Fibroblast of lung (primary cell): ENCODE results near the gene MSI2. TPM values are rescaled to one million over a fixed set of nuclear protein-coding genes. Genes with fewer than 3 reads are reported as not detected.

Experiments
- DNase-seq, 2 donors: peaks; one replicate each; pipeline versions ENCODE4 v3.0.0 to v3.0.0-alpha.2; 2010; ENCODE audit warnings: low read depth in 2 of 2
- H2AFZ ChIP-seq: 2 replicates; pipeline ENCODE4 v1.5.1; 2012; ENCODE audit warnings: low read length, control low read depth, inconsistent platforms
- H3K27ac ChIP-seq: 2 replicates; pipeline ENCODE4 v1.5.1; 2011; ENCODE audit warnings: low read length, control low read depth; ENCODE audit not compliant: insufficient read depth
- H3K27me3 ChIP-seq: 2 replicates; pipeline ENCODE4 v1.5.1; 2011; ENCODE audit warnings: mild to moderate bottlenecking, low read length; ENCODE audit not compliant: control insufficient read depth, insufficient read depth
- H3K36me3 ChIP-seq: 2 replicates; pipeline ENCODE4 v1.5.1; 2011; ENCODE audit warnings: low read length; ENCODE audit not compliant: control insufficient read depth, insufficient read depth
- H3K4me1 ChIP-seq: 2 replicates; pipeline ENCODE4 v1.5.1; 2011; ENCODE audit warnings: low read length; ENCODE audit not compliant: control insufficient read depth, insufficient read depth; ENCODE audit errors: extremely low read depth
- H3K4me2 ChIP-seq: 2 replicates; pipeline ENCODE4 v1.5.1; 2011; ENCODE audit warnings: low read length, control low read depth; ENCODE audit not compliant: insufficient read depth; ENCODE audit errors: extremely low read depth
- H3K4me3 ChIP-seq, 4 experiments: fragments of 200-600 bp in 1 of 4; sonication (generic) in 1 of 4; replicated peaks in 1 of 4; 2 replicates each; pipeline ENCODE4 v1.5.1; 2011 to 2016; ENCODE audit warnings: low read length in 4 of 4, low read depth in 3 of 4, mild to moderate bottlenecking in 3 of 4, control low read depth in 2 of 4, inconsistent platforms in 1 of 4, mixed read lengths in 1 of 4; ENCODE audit not compliant: insufficient read depth in 1 of 4; ENCODE audit errors: control extremely low read depth in 1 of 4
- H3K79me2 ChIP-seq: 2 replicates; pipeline ENCODE4 v1.5.1; 2012; ENCODE audit warnings: mild to moderate bottlenecking, low read length, inconsistent platforms; ENCODE audit not compliant: control insufficient read depth, insufficient read depth
- H3K9ac ChIP-seq: 2 replicates; pipeline ENCODE4 v1.5.1; 2011; ENCODE audit warnings: mild to moderate bottlenecking, low read length, control low read depth; ENCODE audit not compliant: insufficient read depth
- H3K9me3 ChIP-seq: 2 replicates; pipeline ENCODE4 v1.5.1; 2012; ENCODE audit warnings: low read depth, low read length; ENCODE audit not compliant: control insufficient read depth, insufficient read depth
- H4K20me1 ChIP-seq: 2 replicates; pipeline ENCODE4 v1.5.1; 2011; ENCODE audit warnings: low read length; ENCODE audit not compliant: control insufficient read depth, insufficient read depth; ENCODE audit errors: extremely low read depth
- CTCF ChIP-seq, 2 donors: IDR thresholded peaks in 1 of 2; conservative IDR thresholded peaks in 1 of 2; 1 replicate in 1 of 2; 2 replicates in 1 of 2; pipeline ENCODE4 v1.5.1; 2011 to 2012; ENCODE audit warnings: low read length in 2 of 2, control low read depth in 1 of 2, inconsistent platforms in 1 of 2, low read depth in 1 of 2, mild to moderate bottlenecking in 1 of 2
- EZH2 ChIP-seq: IDR thresholded peaks from 2 replicates; pipeline ENCODE4 v1.5.1; 2012; ENCODE audit warnings: low read length, control low read depth, mild to moderate bottlenecking; ENCODE audit errors: missing control alignments
- polyA plus RNA-seq, 2 donors: library from polyadenylated mRNA; depleted of rRNA in 1 of 2; stranded (reverse) in 1 of 2; unstranded in 1 of 2; fragments of >200 nt; gene quantifications; 2 replicates each; pipeline ENCODE4 v1.2.1, GENCODE V29; 2011 to 2012; ENCODE audit warnings: missing spikeins in 1 of 2
- total RNA-seq: library from RNA; depleted of rRNA; stranded (reverse); fragments of >200 nt; gene quantifications from 2 replicates; pipeline ENCODE4 v1.2.1, GENCODE V29; 2014

The MSI2 gene
- total and polyA plus RNA-seq, 2 donors (not counting 1 experiment from before 2014, with no cell fraction given) = 6.8 to 14.2 TPM

DNA sequence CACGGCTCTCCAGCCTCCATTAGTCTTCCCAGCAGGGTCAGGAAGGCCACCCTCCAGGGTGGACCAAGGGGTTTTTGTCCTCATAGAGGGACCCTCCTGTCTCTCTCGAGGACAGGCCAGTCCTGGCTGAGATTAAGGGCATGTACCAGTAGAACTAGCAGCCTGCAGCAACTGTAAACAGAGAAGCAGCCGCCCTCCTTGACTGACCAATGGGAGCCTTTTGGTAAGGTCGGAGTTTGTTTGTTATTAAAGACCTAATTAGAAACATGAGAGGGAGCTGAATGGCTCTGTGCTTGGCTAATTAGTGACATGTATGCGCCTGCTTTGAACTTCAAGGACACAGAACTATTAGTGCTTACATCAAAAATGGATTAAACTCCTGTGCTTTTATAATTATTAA, 408.8 kb downstream of the MSI2 start:
- H3K9me3 ChIP-seq = no peaks in the 10 kb centered on the region
- H3K4me1 ChIP-seq = peaks cover 16% of the 10 kb centered on the region
- no peak overlapping the region for H2AFZ ChIP-seq
- H3K79me2 ChIP-seq = no peaks in the 10 kb centered on the region
- no peaks in the 10 kb centered on the region for H3K36me3 ChIP-seq
- H3K9ac ChIP-seq = no peak overlapping the region
- no peaks in the 10 kb centered on the region for H3K27me3 ChIP-seq
- no peak overlapping the region for H3K4me3 ChIP-seq
- H3K27ac ChIP-seq = no peak overlapping the region
- no peaks in the 10 kb centered on the region for H4K20me1 ChIP-seq
- TF ChIP-seq CTCF (conservative IDR thresholded peaks at IDR 0.05 in 1 of 2, IDR thresholded peaks at IDR 0.05 in 1 of 2; ENCODE audit: low read depth in 1 of 2, low read length in 2 of 2) (no peak), EZH2 (no peak)
- no peak for DNase-seq
- H3K4me2 ChIP-seq = no peak overlapping the region

- no peaks in the 10 kb centered on the region for H4K20me1 ChIP-seq
- H3K4me3 ChIP-seq = no peak overlapping the region
- no peak for DNase-seq
- no peaks in the 10 kb centered on the region for H3K9me3 ChIP-seq
- H3K4me1 ChIP-seq = peaks cover 16% of the 10 kb centered on the region
- TF ChIP-seq CTCF (conservative IDR thresholded peaks at IDR 0.05 in 1 of 2, IDR thresholded peaks at IDR 0.05 in 1 of 2; ENCODE audit: low read depth in 1 of 2, low read length in 2 of 2) = no peak
- no peak for TF ChIP-seq EZH2
- H3K79me2 ChIP-seq = no peaks in the 10 kb centered on the region
- no peak overlapping the region for H2AFZ ChIP-seq
- H3K9ac ChIP-seq = no peak overlapping the region
- no peaks in the 10 kb centered on the region for H3K36me3 ChIP-seq
- H3K27ac ChIP-seq = no peak overlapping the region
- no peaks in the 10 kb centered on the region for H3K27me3 ChIP-seq
- no peak overlapping the region for H3K4me2 ChIP-seq
Measured at GRCh38 chr17:57665696-57666095, 409.4 kb downstream of the MSI2 start.

GRCh38 chr17:57666201-57666870, 410.0 kb downstream of the MSI2 start:
- DNase-seq = no peak
- Histone ChIP-seq H3K4me1 (peaks cover 16% of the 10 kb centered on the region), H3K9ac (no peak overlapping the region), H3K27me3 (no peaks in the 10 kb centered on the region), H3K4me3 (no peak overlapping the region), H2AFZ (no peak overlapping the region), H3K9me3 (no peaks in the 10 kb centered on the region), H3K79me2 (no peaks in the 10 kb centered on the region), H4K20me1 (no peaks in the 10 kb centered on the region), H3K36me3 (no peaks in the 10 kb centered on the region), H3K4me2 (no peak overlapping the region), H3K27ac (no peak overlapping the region)
- TF ChIP-seq EZH2 (no peak), CTCF (conservative IDR thresholded peaks at IDR 0.05 in 1 of 2, IDR thresholded peaks at IDR 0.05 in 1 of 2; ENCODE audit: low read depth in 1 of 2, low read length in 2 of 2) (no peak)
